GM13976 (cell line): ENCODE results near the gene ANGEL2.

Experiments used
- DNase-seq: peaks from one replicate; pipeline ENCODE4 v3.0.0; 2012; ENCODE audit warnings: low spot score
- in situ Hi-C: fragments of 300-500 bp; cut with MboI; formaldehyde crosslinking; loops from one replicate; pipeline ENCODE4 v1.12.0; 2022; ENCODE audit warnings: low sequenced_read_pairs, mixed read lengths, inconsistent platforms; ENCODE audit not compliant: unreplicated experiment
- TF ChIP-seq, protein P1 (sequence below): IDR thresholded peaks from 2 replicates; pipeline ENCODE4 v1.5.1; 2012; ENCODE audit warnings: borderline replicate concordance, mild to moderate bottlenecking; ENCODE audit not compliant: insufficient read depth; ENCODE audit errors: extremely low read depth, missing control alignments, control extremely low read depth

ANGEL2 gene

DNA sequence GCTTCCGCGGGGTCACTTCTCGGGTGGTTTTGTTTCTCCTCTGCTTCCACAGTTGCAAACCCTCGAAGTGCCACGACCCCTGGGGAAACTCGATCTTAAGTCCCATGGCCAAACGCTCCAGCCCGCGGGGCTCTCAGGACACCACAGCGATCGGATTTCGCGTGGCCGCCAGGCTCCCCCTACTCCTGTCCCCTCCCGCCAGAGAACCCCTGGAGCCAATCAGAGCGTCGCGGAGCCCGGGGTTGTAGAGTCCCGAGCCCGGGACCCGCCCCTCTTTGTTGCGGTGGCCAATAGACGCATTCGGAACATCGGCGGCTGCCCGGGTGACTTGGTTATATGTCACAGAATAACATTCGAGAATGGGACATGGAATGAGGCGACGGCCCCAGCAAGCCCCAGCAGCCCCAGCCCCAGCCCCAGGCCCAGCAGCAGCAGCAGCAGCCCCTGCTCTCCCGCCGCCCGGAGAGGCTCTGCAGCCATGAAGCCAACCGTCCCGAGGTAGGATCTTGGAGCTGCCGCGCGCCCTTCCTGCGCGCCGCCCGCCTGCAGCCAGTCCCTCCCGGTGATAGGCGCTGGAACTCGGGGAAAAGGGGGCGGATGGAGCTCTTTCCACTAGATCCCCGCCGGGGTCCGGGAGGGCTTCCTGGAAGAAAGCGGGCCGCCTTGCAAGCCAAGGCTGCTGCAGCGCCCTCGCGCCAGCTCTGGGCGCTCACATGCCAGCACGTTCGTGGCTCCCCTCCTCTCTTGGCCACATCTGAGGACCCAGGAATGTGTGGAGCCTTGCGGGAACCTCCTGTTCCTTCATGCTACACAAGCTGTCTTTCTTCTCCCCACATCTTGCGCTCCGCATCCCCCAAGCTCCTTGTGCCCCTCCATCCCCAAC lies 65.2 kb downstream of the ANGEL2 start, which contains the start of gene VASH2:
Gene VASH2, plus strand, starts transcription at position 299 of the 883 bp plus-strand sequence. CDS start 1,002 bp downstream, outside the sequence.
- TF ChIP-seq, protein P1, sequence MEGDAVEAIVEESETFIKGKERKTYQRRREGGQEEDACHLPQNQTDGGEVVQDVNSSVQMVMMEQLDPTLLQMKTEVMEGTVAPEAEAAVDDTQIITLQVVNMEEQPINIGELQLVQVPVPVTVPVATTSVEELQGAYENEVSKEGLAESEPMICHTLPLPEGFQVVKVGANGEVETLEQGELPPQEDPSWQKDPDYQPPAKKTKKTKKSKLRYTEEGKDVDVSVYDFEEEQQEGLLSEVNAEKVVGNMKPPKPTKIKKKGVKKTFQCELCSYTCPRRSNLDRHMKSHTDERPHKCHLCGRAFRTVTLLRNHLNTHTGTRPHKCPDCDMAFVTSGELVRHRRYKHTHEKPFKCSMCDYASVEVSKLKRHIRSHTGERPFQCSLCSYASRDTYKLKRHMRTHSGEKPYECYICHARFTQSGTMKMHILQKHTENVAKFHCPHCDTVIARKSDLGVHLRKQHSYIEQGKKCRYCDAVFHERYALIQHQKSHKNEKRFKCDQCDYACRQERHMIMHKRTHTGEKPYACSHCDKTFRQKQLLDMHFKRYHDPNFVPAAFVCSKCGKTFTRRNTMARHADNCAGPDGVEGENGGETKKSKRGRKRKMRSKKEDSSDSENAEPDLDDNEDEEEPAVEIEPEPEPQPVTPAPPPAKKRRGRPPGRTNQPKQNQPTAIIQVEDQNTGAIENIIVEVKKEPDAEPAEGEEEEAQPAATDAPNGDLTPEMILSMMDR = no peak
- in situ Hi-C loops = no loop called here
- DNase-seq = peak; percentile 95

DNA sequence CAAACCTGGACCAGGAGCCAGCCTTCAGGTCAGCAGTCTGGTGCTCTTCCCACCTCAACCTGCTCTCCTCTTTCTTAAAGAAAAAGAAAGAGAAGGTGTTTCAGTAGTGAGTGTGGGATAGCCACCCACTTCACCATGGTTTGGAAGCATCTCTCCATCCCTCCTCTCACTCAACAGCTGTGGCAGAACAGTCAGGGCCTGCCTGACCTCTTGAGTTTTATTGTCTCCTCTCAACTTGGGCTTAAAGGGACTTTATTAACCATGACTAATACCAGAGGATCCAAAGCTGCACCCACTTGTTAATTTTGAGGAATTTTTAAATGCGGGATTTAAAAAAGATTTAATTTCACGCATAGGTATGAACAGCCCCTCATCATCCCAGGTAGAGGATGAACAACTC lies 65.9 kb downstream of the ANGEL2 start:
- no peak for DNase-seq
- TF ChIP-seq, protein P1 = no peak
- in situ Hi-C loops = no loop called here

DNA sequence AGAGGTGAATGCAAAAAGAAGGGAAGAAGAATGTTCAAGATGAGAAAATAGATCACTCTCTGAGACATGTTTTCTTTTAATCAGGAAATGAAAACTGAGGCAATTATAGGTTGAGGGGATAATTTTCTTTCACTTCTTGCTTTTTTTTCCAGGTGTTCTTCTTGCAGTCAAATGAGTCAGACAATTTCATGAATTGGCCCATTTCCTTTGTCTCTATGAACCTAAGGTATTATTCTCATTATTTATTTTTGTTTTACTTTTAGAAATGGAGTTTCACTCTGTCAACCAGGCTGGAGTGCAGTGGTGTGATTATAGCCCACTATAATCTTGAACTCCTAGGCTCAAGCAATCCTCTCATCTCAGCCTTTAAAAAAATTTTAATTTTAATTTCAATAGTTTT lies 68.8 kb downstream of the ANGEL2 start:
- in situ Hi-C loops = no loop called here
- no peak for DNase-seq
- TF ChIP-seq, protein P1 = no peak

DNA sequence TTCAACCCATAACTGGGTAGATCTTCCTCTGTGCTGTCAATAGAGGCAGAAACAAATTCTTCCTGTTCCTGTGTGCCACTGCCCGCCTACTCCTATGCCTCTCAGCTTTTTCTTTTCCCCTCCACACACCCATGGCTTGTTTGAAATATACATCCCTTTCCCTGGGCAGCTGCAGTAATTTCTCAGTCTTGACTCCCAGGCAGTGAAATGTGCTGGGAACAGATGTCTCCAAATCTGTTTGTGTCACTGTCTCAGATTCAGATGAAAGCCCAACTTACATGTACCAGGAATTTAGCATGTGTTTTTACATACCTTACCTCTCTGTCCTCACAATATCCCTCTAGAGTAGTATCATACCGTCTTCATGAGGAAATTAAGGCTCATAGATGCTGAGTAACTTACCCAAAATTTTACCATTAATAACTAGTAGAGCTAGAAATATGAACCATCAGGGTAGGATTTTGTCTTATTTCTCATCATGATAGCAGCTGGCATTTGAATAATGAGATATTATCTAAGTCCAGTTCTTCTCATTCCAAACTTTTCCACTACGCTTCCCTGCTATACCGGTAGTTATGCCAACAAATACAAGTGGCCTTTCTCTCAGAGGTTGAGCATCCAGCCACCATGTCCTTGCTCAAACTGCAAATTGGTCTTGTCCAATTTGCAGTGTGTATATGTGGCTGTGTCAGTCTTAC lies 70.1 kb downstream of the ANGEL2 start:
- in situ Hi-C loops = no loop called here
- TF ChIP-seq, protein P1 = no peak
- no peak for DNase-seq

DNA sequence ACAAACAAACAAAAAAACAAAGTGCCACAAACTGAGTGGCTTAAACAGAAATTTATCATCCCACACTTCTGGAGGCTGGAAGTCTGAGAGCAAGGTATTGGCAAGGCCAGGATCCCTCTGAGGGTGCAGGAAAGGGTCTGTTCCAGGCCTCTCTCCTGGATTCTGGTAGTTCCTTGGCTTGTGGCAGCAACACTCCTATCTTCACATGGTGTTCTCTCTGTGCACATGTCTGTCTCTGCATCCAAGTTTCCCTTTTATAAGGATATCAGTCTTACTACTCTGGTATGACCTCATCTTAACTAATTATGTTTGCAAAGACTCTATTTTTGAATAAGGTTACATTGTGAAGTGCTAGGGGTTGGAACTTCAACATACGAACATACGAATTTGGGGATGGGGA lies 70.6 kb downstream of the ANGEL2 start:
- TF ChIP-seq, protein P1 = no peak
- no peak for DNase-seq
- in situ Hi-C loops = no loop called here

DNA sequence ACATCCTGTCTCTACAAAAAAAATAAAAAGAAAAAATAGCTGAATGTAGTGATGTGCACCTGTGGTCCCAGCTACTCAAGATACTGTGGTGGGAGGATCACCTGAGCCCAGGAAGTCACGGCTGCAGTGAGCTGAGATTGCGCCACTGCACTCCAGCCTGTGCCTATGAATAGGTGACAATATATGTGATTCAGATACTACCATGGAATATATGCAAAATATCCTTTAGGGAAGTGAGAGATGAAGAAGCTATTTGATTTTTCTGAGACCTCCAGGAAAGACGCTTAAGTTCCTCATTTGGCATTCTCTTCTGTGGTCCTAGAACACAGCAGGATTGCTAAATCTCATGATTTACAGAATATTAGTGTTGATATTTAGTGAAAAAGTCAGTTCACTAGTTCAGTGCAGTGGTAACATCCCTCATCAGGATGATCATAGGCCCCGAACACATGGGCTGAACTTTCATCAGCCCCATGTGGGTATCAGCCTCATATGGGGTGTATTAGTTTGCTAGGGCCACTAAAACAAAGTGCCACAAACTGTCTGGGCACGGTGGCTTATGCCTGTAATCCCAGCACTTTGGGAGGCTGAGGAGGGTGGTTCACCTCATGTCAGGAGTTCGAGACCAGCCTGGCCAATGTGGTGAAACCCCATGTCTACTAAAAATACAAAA lies 71.3 kb downstream of the ANGEL2 start:
- DNase-seq = no peak
- in situ Hi-C loops = no loop called here
- TF ChIP-seq, protein P1 = no peak
